Kidney capillary endothelial cell (primary cell): Measurements from ENCODE around the gene PTPRN2.
"Not testable (repeated sequence)": the region's sequence is repeated elsewhere in the genome, so short reads cannot be mapped to it uniquely, and the experiment has no call there.

Experiments used
- DNase-seq: peaks from one replicate; pipeline ENCODE4 v3.0.0-alpha.2; 2018; ENCODE audit warnings: low spot score

The PTPRN2 gene

DNA sequence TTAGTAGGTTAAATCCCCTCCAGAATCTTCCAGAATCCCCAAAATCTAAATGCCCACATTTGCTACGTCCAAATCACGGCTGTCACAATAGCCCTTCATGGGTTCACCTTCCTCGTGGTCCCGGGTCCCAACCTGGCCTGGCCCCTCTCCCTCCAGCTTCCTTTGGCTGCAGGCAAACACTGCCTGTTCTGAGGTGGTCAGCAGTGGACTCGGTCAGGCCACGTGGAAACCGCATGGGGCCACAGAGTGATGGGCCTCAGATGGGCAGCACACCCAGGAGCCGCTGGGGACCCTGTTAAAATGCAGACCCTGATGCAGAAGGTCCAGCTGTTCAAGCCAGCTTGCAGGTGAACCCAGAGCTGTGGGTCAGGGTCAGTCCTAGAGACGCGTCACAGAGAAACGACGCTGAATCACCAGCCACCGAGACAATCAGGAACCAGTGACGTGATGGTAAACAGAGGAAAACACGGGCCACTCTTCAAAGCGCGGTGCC is 662.2 kb downstream of the PTPRN2 start:
- DNase-seq: no peak

DNA sequence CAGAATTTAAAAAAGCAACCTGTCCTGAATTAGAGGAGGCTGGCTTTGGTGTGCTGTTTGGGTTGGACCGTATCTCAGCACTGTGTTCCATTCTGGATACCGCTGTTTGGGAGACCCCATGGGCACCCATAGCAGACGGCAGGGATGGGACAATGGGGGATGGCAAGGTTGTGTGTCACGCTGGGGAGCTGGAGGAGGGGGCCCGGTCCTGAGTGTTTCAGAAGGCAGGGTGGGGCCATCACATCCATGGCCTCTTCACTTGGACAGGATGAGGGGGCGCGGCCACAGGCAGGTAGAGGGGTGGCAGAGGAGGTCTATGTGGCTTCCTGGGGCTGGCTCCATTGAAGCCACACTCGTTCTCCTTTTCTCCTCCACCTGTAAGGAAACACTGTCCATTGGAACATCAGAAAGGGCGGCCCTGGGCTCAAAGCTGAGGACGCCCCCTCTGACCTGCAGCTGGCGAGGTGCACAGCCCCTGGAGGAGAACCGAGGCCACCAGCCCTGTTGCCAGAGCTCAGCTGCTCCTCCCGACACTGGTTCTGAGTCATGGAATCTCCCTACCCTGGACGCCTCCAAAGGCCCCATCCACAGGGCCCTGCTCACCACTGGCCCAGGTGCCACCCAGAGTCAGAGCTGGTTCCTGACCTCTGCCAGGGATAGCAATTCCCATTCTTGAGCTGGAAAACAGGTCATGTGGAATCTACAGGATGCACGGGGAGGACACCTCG is 663.6 kb downstream of the PTPRN2 start:
- no peak for DNase-seq

GRCh38 chr7:157922576-157922975 is 665.0 kb downstream of the PTPRN2 start:
- DNase-seq: no peak

- no peak for DNase-seq
Observed at GRCh38 chr7:157918326-157919080, 669.1 kb downstream of the PTPRN2 start.

- DNase-seq: no peak
Observed at GRCh38 chr7:157916946-157917640, 670.5 kb downstream of the PTPRN2 start.

- DNase-seq: no peak
Observed at GRCh38 chr7:157910446-157910845, 677.2 kb downstream of the PTPRN2 start.

DNA sequence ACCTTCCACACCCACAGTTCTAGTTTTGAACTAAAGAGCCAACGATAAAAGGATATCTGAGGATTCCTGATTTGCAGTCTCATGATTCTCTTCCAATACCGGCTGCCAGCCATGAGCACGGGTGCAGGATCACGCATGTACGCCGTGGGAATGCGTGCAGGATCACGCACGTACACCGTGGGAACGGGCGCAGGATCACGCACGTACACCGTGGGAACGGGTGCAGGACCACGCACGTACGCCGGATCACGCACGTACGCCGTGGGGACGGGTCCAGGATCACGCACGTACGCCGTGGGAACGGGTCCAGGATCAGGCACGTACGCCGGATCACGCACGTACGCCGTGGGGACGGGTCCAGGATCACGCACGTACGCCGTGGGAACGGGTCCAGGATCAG is 677.6 kb downstream of the PTPRN2 start:
- not testable (repeated sequence) for DNase-seq

GRCh38 chr7:157909370-157909769 is 678.3 kb downstream of the PTPRN2 start:
- no peak for DNase-seq

- DNase-seq: no peak
Observed at GRCh38 chr7:157908006-157908782, 679.4 kb downstream of the PTPRN2 start.

DNA sequence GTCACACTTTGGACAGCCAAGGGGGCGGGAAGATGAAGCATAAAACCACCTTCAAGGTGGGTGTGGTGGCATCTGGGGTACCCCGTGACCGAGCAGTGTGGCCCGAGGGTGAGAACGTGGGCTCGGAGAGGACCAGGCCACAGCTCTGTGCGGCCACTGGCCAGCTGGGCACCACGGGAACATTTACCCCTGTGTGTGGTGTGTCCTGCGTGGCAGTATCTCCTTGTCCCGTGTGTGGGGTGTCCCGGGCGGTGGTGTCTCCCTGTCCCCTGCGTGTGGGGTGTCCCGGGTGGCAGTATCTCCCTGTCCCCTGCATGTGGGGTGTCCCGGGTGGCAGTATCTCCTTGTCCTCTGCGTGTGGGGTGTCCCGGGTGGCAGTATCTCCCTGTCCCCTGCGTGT is 680.5 kb downstream of the PTPRN2 start:
- DNase-seq: no peak

GRCh38 chr7:157906583-157906982 is 681.0 kb downstream of the PTPRN2 start:
- no peak for DNase-seq

DNA sequence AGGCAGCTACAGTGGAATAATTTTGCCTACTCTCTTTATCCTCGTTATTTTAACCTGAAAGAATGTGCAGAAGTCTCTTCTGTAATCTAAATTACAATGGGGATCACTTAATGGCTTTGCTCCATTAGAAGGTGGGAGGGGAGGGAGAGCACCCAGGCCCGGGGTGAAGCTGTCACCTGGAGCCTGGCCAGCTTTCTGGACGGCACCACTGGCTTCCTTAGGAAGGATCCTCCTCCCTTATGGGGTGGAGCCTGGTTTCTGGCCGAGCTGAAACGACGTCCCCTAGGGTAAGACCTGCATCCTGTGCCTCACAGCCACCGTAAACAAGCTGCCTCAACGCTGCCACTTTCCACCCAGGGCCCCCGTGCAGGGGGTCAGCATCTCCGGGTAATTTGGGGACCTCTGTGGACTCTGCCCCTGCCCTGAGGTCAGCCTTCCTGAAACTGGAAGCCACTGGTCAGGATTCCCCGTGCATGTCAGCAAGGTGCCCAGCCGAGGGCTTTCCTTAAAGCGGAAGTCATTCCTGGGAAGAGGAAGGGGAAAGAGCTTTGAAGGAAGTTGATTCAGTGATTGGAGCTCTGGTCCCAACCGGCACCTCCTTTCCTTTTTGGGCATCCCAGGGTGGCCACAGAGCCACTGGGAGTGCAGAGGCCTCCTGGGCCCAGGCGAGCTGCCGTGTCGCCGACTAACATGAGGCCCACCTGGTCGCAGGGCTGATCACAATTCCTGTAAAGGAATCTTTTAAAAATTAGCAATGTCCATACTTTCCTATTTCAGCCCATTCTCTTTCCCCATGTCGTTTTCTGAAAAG is 681.8 kb downstream of the PTPRN2 start:
- DNase-seq: peak; percentile 7

- DNase-seq: no peak
Observed at GRCh38 chr7:157904866-157905570, 682.6 kb downstream of the PTPRN2 start.

DNA sequence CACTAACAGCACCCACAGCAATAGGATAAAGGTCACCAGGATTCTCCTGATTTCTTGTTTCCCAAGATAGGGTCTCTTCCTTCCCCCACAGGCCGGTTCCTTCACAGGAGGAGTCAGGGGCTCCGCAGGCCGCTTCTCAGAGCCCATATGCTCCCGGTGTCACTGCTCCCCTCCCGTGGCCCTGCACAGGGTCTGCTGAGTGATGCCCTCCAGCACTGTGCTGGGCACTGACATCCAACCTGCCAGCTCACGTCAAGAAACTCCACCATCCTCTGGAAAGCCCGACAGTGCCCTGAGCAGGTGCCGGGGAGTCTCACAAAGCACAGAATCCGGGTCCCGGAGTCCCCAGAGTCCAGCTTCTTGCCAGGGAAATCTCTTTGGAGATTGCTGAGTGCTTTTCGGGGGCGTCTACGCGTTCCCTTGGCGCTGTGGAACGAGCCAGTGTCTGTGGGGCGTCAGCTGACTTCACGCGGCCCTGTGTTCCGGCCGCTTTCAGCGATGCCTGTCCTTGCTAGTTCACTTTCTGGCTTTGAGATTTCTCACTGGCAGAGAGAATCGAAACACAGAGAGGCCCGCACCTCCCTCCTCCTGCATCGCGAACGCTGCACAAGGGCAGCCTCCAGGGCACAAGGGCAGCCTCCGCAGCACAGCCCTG is 683.3 kb downstream of the PTPRN2 start:
- no peak for DNase-seq

DNA sequence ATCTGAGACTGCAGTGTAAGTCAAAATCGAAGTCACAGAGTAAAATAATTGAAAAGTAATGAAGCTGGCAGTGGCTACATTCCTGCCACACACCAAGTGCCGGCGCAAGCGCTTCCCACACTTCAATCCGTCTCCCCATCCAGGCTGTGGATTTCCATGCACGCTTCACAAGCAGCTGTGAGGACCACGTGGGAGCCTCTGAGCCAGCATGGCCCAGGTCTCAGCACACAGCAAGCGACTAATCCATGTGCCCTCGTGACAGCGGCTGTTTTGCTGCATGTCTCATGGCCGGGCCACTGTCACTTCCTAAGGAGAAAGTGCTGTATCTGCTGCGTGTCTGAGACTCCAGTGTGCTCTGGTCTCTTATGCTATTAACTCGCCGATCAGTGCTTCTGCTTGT is 683.9 kb downstream of the PTPRN2 start:
- no peak for DNase-seq

DNA sequence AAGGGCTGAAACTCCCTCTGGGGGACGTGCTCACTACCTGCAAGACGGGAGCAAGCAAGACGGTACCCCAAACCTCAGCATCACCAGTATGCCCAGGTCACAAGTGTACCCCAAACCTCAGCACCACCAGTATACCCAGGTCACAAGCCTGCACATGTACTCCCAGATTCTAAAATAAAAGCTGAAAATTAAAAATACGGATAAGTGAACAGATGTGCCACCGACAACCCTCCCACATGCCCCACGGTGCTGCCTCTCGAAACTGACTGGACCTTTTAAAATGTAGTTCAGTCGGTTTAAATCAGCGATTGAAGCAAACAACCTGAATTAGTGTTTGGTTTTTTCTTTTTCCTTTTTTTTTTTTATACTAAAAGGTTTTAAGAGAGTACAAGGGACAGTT is 684.3 kb downstream of the PTPRN2 start:
- DNase-seq: no peak

GRCh38 chr7:157901816-157902610 is 685.6 kb downstream of the PTPRN2 start:
- not testable (repeated sequence) for DNase-seq

GRCh38 chr7:157901166-157901565 is 686.5 kb downstream of the PTPRN2 start:
- DNase-seq: no peak

DNA sequence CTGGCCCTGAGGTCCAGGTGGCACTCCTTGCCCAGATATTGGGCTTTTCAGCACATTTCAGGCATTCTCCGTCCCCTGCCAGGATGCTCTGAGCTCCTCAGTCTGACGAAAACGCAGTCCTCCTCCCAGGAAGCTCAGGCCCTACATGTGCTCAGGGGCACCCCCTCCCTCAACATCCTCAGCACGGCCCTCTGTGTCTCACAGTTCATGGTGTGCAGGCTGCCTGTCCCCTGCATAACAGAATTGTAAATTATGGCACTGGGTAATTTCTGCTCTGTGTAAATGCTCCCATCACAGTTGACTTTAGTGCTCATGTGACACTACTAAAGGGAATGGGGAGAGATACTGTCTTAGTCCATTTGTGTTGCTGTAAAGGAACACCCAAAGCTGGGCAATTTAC is 687.1 kb downstream of the PTPRN2 start:
- DNase-seq: no peak
